HG03565 (cell line): ENCODE measurements around the gene KPNB1.

Source experiments
- ATAC-seq: cut with Tn5 transposase; IDR thresholded peaks from one replicate; pipeline ENCODE4 v1.9.1; 2021; ENCODE audit warnings: mild to moderate bottlenecking, moderate library complexity; ENCODE audit not compliant: unreplicated experiment

The KPNB1 gene

DNA sequence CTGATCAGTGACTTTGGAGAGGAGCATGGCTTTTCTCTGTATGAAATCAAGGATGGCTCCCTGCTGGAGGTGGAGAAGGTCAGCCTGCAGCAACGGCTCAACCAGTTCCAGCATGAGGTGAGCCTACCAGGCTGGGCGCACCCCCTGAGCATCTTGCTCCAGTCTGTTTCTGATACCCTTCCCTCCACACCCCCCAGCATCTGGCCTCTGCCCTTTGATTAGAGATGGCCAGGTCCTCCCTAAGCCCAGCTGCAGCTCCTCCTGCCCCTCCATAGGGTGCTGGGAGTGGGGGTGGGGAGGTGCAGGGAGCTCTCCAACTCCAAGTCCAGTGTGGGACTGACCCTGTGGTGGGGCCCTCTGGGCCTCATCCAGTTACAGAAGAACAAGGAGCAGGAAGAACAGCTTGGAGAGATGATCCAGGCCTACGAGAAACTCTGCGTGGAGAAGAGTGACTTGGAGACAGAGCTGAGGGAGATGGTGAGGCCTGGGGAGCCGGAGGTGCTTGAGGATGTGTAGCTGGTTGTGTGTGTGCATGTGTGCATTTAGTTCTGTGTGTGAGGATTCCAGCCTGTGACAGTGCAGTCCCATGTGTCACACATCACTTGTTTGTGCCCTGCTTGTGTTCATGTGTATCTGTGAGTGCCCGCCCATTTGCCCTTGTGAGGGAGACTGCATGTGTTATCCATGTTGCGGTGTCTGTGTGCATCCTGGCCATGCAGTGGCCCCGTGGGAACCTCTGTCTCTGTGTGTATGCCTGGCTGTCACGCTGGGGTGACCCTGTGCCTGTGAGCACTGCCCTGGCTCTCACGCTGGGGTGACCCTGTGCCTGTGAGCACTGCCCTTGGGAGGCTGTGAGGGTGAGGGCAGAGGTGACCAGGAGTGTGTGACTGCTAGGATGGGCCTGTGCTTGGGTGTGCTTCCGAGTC lies 47.3 kb downstream of the KPNB1 start:
- no peak for ATAC-seq

DNA sequence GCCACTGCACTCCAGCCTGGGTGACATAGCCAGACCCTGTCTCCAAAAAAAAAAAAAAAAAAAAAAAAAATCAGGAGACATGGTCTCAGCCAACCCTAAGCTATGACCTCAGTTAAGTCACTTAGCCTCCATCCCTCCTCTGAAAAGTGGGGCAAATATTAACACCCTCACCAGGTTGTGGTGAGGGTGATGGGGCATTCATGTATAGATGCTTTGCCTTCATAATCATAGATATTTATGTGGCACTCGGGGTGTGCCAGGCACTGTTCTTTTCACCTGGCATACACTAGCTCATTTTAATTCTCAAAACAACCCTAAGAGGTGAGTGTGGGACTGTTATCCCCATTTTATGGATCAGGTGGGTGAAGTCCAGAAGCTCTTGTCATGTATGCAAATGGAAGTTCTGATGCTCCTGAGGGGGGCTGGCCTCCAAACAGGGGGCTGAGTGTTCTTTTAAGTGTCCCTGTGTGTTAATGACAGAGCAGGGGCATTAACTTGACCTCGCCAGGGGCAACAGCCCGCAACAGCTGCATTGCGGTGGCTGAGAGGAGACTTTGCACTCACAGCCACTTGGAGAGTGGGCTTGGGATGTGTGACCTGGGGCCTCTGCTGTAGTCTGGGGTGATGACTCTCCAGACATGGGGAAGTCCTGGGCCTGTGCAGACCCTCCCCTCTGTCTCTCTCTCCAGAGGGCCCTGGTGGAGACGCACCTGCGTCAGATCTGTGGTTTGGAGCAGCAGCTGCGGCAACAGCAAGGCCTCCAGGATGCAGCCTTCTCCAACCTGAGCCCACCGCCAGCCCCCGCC lies 48.4 kb downstream of the KPNB1 start:
- ATAC-seq: no peak

DNA sequence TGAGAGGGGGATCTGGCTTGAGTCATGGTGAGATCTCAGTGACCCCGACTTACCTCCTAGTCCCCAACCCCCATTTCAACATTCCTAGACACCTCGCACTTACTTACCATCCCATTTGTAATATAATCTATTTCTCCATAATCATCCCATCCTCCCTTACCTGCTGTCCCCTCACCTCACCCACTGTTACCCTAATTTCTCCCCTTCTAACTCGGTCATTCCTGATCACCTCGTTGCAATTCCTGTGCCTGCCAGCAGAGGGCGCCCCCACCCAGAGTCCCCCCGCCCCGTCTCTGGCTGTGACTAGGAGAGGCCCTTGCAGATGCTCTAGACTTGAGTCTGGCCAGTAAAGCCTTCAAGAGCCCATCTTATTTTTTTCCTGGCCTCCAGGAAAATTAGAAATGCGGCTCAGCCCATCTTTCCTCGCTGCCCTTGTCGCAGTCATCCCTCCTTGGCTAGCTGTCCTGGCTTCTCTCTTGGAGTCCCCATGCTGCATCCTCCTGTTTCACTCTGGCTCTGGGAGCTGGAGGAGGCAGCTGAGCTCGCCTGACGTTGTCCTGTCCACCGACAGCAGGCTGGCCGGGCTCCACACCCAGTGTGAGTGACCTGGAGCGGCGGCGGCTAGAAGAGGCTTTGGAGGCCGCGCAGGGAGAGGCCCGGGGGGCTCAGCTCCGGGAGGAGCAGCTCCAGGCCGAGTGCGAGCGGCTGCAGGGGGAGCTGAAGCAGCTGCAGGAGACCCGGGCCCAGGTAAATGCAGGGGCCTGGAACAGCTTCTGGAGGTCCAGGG lies 49.2 kb downstream of the KPNB1 start:
- ATAC-seq: no peak

DNA sequence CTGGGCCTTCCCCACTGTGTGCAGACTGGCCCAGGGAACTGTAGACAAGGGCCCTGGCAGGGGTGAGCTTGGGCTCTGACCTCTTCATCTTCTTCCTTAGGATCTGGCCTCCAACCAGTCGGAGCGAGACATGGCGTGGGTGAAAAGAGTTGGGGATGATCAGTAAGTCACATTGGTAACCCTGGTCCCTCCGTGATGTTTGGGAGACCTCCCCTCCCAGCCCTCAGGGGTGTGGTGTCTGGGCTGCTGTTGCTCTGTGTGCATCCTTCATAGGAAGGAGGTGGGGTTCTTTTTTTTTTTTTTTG lies 49.8 kb downstream of the KPNB1 start:
- ATAC-seq: no peak

DNA sequence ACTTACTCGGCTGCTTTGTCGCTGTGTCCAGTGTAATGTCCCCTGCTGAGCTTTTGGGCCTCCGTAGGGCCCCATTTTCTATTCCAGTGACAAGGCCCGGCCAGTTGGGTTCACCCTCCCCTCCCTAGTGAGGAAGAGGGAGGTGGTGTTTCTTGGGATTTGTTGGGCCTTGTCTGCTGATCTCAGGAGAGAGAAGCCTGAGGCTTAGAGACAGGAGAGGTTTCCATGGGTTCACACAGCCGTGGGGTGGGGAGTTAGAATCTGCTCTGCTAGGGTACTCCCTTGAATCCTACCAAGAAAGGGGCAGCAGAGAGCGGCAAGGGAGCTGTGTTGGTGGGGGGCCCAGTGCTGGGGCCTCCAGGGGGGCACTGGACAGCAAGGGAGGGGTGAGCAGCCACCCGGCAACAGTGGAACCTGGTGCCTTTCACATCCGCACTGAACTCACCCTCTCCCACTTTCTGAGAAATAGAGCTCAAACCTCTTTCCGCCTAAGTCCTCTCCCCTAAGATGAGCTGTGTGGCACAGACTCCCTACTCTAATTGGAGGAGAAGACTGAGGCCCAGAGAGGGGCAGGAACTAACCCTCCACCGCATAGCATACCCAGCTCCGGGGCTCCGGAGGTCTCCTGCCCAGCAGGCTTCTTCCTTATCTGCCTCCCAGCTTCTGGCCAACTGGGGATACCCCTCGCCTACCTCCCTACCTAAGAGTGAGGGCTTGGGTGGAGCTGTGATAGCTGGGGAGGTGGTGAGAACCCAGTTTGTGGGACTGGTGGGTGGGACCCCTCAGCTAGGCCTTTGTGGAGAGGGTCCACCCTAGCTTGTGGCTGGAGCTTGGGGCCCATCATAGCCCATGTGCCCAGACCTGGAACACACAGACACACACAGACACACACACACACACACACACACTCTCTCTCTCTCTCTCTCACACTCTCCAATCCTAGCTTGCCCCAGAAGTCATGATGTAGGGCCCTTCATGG lies 51.0 kb downstream of the KPNB1 start:
- ATAC-seq: no peak

DNA sequence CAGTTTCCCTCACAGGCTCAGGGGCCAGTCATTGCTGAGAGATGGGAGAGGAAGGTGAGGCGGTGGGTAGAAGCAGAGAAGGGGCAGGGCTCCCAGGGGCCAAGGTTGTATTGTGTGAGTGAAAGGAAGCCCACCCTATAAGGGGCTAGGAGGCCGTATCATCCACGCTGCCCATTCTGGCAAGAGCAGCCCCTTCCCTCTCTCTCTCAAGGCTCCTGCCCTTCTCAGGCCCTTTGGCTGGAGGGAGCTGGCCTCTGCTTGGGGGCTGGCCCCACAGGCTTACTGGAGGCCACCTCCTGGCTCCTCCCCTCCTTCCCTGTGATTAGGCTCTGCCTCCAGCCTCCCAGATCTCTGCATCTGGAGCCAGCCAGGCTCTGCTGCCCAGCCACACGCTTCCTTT lies 51.9 kb downstream of the KPNB1 start:
- ATAC-seq: no peak

DNA sequence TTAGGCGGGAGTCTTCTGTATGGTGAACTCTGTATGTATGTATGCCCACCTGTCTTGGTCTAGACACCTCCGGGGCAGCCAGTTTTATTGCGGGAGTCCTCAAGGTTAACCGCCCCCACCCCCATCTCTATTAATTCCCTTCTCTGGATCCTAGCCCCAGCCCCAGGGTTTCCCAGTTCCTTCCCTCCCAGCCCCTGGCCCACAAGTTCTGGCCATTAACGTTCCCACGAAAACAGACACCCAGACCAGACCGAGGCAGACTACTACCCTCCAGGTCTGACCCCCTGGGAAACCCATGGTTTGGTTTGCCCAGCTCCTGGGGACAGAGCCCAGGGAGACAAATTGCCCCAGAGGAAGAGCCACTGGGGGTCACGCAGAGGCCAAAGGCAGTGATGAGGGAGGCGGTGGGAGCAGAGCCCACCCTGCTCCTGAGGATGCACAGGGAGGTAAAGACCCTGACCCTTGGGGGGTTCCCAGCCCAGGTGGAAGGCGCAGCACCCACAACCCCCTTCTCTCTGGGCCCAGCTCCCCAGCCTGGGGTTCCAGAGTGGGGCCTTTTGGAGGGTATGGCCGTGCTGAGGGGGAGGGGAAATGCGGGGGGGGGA lies 52.8 kb downstream of the KPNB1 start:
- ATAC-seq: no peak

DNA sequence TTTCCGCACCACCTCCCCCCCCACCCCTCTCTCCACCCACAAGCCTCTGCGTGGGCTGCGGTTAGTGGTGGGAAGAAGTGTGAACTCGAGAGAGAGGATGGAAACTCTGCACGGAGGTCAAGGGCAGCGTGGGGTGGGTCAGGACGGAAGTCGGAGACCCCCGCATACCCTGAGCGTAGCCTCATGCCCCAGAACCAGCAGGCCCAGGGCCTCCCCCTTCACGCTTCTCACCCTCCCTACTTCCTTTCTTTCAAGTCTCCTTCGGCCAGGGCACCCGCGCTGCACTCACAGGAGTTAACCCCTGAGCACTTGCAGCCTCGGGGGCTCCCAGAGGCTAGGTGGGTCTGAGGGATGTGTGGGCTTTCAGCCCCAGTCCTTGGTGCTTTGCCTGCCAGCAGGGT lies 53.5 kb downstream of the KPNB1 start:
- ATAC-seq: no peak

DNA sequence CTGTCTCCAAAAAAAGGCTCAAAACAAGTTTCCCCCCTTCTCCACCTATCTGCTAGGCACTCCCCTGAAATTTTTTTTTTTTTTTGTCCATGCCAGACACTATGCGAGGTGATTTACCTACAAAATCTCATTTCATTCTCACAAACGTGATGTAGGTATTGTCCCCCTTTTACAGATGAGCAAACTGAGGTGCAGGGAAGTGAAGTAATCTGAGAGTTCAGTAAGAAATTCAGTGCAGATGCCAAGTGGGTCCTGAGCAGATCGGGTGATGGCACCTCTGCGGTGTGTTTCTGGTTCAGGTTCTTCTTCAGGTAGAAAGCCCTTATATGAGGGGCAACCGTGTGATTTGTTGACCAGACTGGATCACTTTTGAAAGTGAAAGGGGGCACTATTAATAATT lies 54.0 kb downstream of the KPNB1 start:
- ATAC-seq: no peak

DNA sequence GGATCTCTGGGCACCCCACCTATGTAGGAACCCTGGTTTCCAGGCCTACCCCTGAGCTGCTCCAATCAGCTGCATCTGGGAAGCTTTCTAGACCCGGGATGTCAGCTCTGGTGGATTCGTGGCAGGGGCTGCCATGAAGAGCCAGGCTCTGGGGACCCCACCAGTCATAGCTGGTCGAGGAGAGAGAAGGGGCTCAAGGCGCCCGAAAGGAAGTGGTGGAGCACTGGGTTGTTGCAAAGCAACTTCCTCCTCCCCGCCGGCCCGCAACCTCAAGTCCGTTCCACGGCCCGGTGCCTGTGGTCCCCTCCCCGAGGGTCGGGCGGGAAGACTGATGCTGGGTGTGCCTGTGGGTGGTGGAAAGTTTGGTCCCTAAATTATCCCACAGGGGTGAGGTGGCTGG lies 54.4 kb downstream of the KPNB1 start:
- ATAC-seq: no peak

DNA sequence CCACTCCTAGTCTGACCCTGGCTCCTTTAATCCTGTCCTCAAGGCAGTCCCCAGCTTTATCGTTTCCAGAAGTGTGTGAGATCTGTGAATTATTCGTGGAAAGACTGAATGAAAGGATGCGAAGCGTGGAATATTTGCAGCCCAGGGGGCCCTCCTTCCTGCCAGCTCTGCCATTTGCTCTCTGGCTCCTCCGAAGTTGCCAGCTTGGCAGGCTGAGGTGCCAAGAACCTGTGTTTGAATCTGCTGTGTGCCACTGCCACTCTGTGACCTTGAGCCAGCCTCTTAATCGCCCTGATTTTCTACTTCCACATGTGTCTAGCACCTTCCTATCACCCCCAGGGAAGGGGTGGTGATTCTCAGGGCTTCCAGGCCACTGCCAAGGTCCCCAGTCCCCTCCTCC lies 55.0 kb downstream of the KPNB1 start:
- no peak for ATAC-seq

DNA sequence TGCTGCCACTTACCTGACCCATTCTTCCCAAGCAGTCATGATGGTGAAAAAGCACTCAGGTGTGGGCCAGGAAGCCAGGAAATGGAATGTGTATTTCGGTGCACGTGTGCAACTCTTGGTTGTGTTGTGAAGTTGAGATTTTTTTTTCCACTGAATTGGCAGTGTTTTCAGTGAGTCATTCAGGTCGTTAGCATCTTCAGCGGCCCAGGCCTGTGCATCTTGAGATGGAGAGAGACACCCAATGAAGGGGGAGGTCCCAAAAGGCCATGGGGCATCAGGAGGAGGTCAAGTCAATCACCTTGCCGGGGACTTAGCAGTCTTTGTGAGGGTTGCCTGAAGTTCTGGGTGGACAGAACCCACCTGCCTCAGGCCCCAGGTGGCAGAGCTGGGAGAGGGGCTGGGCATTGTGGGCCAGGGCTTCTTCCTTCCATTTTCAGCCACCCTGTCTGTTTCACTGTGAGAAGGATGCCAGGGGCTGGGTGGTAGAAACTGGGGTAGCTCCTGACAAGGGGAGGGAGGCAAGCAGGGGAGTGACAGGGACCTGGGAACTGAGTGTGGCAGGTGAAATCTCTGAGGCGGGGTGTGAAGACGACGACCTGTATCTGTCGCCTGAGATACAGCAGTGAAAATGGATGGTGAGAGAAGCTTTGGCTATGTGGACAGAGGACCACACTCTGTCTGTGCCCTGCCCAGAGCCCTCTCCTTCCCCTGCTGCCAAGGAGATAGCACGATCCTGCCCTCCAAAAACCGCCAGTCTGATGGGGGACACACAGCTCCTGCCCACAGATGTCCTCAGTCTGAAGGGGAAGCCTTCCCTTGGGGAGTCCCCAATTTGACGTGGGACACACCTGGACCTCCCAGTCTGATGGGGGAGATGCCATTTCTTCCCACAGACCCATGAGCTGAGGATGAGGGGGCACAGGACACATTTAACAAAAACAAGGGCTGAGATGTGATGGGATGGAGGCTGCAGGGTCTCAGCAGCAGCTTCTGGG lies 56.1 kb downstream of the KPNB1 start:
- no peak for ATAC-seq

DNA sequence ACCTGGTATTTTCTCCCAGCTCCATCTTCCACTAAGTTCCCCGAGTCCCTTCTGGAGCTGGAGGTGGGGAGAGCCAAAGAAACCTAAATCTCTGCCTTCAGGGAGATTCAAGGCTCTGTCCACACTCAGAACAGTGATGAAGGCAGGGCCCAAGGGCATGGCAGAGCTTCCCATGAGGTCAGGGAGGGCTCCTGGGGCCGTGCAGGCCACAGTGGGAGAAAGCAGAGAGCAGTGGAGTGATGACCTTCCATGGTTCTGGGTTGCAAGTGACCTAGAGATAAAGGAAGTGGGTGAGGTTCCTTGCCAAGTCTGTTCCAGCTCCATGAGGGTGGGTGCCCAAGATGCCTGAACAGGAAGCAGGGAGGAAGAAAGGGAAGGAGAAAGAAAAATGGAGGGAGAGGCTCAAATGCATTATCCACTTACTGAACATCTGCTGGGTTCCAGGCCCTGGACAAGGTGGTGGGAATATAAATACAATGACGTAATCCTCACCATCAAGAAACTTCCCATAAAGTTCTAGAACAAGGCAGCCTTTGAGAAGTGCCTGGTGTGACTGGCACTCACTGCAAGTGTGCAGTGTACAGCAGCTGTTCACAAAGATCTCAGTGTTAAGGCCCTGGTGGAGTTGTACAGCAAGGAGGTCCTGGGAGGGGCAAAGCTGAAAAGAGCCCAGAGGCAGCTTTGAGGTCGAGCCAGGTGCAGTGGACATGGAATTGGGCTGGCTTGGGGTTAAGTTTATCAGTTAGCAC lies 57.5 kb downstream of the KPNB1 start:
- no peak for ATAC-seq

DNA sequence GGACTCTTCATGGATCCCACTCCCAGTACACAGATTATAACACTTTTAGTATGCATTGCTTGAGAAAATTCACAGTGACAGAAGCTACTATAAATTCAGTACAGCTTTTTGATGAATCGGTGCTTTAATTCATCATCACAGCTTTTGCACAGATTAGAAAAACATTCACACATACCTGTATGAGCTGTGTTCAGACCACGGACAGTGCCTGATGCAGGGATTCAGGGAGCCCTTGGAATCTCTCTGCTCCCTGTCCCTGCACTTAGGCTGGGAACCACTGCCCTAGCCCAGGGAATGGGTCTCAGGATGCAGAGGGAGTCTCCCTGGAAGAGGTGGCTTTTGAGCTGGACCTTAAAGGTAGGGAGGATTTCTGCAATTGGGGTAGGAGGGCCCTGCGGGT lies 58.2 kb downstream of the KPNB1 start:
- ATAC-seq: no peak

DNA sequence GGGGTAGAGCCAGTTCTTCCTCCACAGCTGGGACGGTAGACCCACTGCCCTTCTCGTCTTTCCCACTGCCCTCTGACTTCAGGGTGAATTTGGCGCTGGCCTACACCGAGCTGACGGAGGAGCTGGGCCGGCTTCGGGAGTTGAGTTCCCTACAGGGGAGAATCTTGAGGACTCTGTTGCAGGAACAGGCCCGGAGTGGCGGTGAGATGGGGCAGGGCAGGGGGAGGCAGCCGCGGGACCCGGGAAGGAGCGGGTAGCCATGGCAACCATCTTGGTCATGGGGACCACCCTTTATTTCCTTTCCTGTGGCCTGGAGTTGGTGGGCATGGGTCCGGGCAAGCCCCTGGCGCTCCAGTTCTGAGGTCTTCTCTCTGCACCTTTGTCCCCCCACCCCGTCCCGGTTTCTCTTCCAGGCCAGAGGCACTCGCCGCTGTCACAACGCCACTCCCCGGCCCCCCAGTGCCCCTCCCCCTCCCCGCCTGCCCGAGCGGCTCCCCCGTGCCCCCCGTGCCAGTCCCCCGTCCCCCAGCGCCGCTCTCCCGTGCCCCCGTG lies 58.7 kb downstream of the KPNB1 start:
- ATAC-seq: no peak

DNA sequence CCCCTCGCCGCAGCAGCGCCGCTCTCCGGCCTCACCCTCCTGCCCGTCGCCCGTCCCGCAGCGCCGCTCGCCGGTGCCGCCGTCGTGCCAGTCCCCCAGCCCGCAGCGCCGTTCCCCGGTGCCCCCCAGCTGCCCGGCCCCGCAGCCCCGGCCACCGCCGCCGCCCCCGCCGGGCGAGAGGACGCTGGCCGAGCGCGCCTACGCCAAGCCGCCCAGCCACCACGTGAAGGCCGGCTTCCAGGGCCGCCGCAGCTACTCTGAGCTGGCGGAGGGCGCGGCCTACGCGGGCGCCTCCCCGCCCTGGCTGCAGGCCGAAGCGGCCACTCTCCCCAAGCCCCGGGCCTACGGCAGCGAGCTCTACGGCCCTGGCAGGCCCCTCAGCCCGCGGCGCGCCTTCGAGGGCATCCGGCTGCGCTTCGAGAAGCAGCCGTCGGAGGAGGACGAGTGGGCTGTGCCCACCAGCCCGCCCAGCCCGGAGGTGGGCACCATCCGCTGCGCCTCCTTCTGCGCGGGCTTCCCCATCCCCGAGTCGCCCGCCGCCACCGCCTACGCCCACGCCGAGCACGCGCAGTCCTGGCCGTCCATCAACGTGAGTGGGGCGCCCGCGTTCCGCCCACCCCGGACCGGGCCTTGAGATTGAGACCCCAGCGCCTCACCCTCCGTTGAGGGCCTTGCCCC lies 59.3 kb downstream of the KPNB1 start:
- ATAC-seq: no peak

DNA sequence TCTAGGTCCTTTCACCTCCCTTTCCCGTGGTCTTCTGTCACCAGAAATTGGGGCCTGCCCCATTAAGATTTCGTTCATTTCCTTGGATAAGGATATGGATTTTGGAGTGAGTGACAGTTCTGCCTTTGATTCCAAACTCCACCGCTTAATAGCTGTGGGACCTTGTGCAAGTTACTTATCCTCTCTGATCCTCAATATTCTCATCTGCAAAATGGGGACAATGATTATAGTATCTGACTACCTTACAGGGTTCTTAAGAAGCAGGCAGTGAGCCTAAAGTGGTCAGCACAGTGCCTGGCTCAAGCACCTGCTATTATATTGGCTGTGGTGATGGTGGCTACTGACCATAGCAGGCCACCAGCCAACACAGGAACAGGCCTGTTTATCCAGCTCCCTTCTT lies 59.9 kb downstream of the KPNB1 start:
- no peak for ATAC-seq
